ENCODE results near the gene SCML1. TPM values are rescaled to one million over a fixed set of nuclear protein-coding genes. Genes with fewer than 3 reads are reported as not detected.

The SCML1 gene
- total and polyA plus RNA-seq, 2 of the 8 experiments (the other 6 are each of a cell fraction or from before 2014, with no cell fraction given), result 2.2 to 2.5 TPM

DNA sequence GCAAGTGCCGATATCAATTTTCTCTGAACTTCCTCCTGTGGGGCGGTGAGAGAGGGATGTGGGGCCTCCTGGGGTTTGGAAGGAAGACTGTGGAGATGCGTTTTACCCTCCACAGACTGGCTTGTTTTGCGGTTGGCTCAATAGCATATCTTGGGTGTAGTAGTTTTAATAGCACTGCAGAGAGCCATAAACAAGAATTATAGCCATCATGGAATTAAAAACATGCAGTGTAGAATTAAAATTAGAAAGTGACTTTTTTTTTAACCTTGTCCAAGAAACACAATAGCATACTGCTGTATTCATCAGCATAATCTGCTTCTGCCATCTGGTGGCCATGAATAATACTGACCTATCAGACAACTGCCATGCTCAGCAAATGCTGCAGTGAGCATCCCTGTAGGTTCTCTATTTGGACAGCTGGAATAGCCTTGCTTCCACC is 47.3 kb upstream of the SCML1 start:
- H2BK12ac ChIP-seq (ENCODE audit: low read depth, low read length), result no peak overlapping the region
- H3K4me1 ChIP-seq (replicated peaks in 1 of 4; ENCODE audit: control insufficient read depth in 3 of 4, insufficient read depth in 4 of 4, low read length in 3 of 4), result no peaks in the 10 kb centered on the region

More for the DNA sequence above, 47.3 kb upstream of the SCML1 start:
- no peaks in the 10 kb centered on the region for H3K9me3 ChIP-seq (ENCODE audit: insufficient read depth in 2 of 2, low read depth in 1 of 2, low read length in 1 of 2)
- no peak overlapping the region; the same call in 1 of the 2 replicates for H3K18ac ChIP-seq (ENCODE audit: extremely low read depth, low read length)
- no peaks in the 10 kb centered on the region for H3K27me3 ChIP-seq (replicated peaks in 1 of 4; ENCODE audit: control insufficient read depth in 3 of 4, extremely low read depth in 1 of 4, insufficient read depth in 3 of 4, low read length in 3 of 4)
- H4K8ac ChIP-seq (ENCODE audit: extremely low read depth, insufficient read depth, low read length), result no peak overlapping the region
- no peak overlapping the region for H3K4me2 ChIP-seq (ENCODE audit: insufficient read depth in 1 of 2, low read depth in 2 of 2, low read length in 2 of 2)
- no peak overlapping the region for H4K5ac ChIP-seq (ENCODE audit: insufficient read length, low read depth, low read length)
- H2BK5ac ChIP-seq (ENCODE audit: low read depth, low read length), result no peak overlapping the region
- TF ChIP-seq MAFK (IDR thresholded peaks at IDR 0.05; ENCODE audit: low read depth, low read length) (peak; percentile 14; the same call in 1 of the 2 replicates), RAD21 (IDR thresholded peaks at IDR 0.05 in 1 of 2, conservative IDR thresholded peaks at IDR 0.05 in 1 of 2; ENCODE audit: low read depth in 2 of 2, low read length in 2 of 2) (peak; percentile 68 to 69), RXRA (IDR thresholded peaks at IDR 0.05; ENCODE audit: insufficient read depth, low read depth, low read length) (no peak), TBP (IDR thresholded peaks at IDR 0.05; ENCODE audit: low read depth, low read length) (no peak), TCF12 (IDR thresholded peaks at IDR 0.05; ENCODE audit: low read depth, low read length) (no peak)
- TF ChIP-seq, protein P1, sequence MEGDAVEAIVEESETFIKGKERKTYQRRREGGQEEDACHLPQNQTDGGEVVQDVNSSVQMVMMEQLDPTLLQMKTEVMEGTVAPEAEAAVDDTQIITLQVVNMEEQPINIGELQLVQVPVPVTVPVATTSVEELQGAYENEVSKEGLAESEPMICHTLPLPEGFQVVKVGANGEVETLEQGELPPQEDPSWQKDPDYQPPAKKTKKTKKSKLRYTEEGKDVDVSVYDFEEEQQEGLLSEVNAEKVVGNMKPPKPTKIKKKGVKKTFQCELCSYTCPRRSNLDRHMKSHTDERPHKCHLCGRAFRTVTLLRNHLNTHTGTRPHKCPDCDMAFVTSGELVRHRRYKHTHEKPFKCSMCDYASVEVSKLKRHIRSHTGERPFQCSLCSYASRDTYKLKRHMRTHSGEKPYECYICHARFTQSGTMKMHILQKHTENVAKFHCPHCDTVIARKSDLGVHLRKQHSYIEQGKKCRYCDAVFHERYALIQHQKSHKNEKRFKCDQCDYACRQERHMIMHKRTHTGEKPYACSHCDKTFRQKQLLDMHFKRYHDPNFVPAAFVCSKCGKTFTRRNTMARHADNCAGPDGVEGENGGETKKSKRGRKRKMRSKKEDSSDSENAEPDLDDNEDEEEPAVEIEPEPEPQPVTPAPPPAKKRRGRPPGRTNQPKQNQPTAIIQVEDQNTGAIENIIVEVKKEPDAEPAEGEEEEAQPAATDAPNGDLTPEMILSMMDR (IDR thresholded peaks at IDR 0.05; ENCODE audit: control extremely low read depth in 1 of 3, insufficient read depth in 1 of 3, low read depth in 1 of 3, low read length in 3 of 3), result peak in 2 of 3 experiments; percentile 37 to 54; a peak in 2 of 4 replicates
- FAIRE-seq, result peak; percentile 86
- H3K27ac ChIP-seq (ENCODE audit: low read depth, low read length), result no peak overlapping the region
- no peak overlapping the region for H4K91ac ChIP-seq (replicated peaks; ENCODE audit: insufficient read length, low read length)
- 63% methylated on average over 4 of the region's 4 CpGs; no CpG with 5 or more reads in 1 of the 2 experiments for WGBS, 2 experiments (ENCODE audit: extremely low coverage in 1 of 2, insufficient coverage in 1 of 2, insufficient read length in 1 of 2, insufficient replicate concordance in 2 of 2, low coverage in 1 of 2, low lambda C conversion rate in 2 of 2, missing lambda C conversion rate in 1 of 2)
- H2AFZ ChIP-seq (ENCODE audit: low read length), result no peak overlapping the region
- H3K4ac ChIP-seq (replicated peaks; ENCODE audit: insufficient read length, low read depth, low read length), result no peak overlapping the region
- no peak overlapping the region for H3K23ac ChIP-seq (ENCODE audit: insufficient read length)
- no peak for DNase-seq (ENCODE audit: low read depth in 1 of 2, low spot score in 2 of 2)
- no peaks in the 10 kb centered on the region for H3K79me2 ChIP-seq (ENCODE audit: control insufficient read depth in 1 of 2, insufficient read depth in 2 of 2, low read length in 2 of 2)
- no peaks in the 10 kb centered on the region for H3K23me2 ChIP-seq (ENCODE audit: low read depth, low read length)
- no peaks in the 10 kb centered on the region for H3K36me3 ChIP-seq (ENCODE audit: control insufficient read depth in 2 of 4, insufficient read depth in 4 of 4, low read length in 3 of 4)
- no peak overlapping the region for H2BK20ac ChIP-seq (ENCODE audit: low read length)
- H3K14ac ChIP-seq (ENCODE audit: insufficient read length), result no peak overlapping the region
- H3K79me1 ChIP-seq (ENCODE audit: low read depth, low read length), result no peaks in the 10 kb centered on the region
- no peak overlapping the region for H2BK15ac ChIP-seq (ENCODE audit: low read length)
- CTCF ChIA-PET (ENCODE audit: partially characterized antibody), result interaction anchor here (0.6 to 2.8 kb wide), 12 partner anchors 9 to 437 kb away, joined by 3 to 18 read pairs (median 4); no protein-coding TSS in a partner anchor
- no peak overlapping the region for H3K4me3 ChIP-seq (ENCODE audit: extremely low read depth in 1 of 4, insufficient read depth in 2 of 4, low read depth in 3 of 4, low read length in 4 of 4)
- H2BK120ac ChIP-seq (replicated peaks; ENCODE audit: low read depth, low read length), result no peak overlapping the region
- H3K56ac ChIP-seq (replicated peaks; ENCODE audit: insufficient read length, low read depth, low read length), result no peak overlapping the region
- POLR2A ChIA-PET (ENCODE audit: partially characterized antibody), result interaction anchor here (0.6 to 0.9 kb wide), 2 partner anchors 9 to 76 kb away, joined by 3 read pairs; no protein-coding TSS in a partner anchor
- no peaks in the 10 kb centered on the region for H4K20me1 ChIP-seq (replicated peaks in 1 of 2; ENCODE audit: control insufficient read depth in 1 of 2, insufficient read depth in 2 of 2, low read length in 2 of 2)
- H2AK5ac ChIP-seq (ENCODE audit: low read depth, low read length), result no peak overlapping the region
- no peak overlapping the region for H3K9ac ChIP-seq (replicated peaks in 1 of 4; ENCODE audit: extremely low read depth in 1 of 4, low read depth in 3 of 4, low read length in 3 of 4)
